Fibroblast of skin of right biceps (primary cell): ENCODE data around the gene GDNF.

Experiments used
- DNase-seq: peaks from one replicate; pipeline ENCODE4 v3.0.0-alpha.2; 2013

GDNF gene

DNA sequence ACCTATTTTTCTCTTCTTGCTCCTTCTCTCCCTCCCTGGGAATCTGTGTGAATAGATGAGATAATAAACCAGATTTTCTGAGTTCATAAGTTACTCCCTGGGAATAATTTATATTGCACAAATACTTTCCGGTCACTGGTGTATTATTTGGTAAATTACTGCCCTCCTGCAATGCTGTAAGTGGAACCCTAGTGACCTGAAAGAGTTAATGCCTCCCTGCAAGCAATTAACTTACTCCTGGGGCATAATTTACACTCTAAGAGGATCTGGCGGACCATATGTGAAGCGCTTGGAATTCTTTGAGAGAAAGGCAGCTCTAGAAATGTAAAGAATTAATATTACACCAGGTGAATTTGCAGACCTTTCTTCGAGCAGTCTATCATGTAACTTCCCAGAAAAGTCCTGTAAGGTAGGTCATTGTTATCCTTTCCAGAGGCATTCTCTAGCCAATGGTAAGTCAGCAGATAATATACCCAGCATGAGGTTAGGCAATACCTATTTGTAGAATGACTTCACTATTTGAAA is 7.0 kb upstream of the GDNF start:
- DNase-seq, result no peak

DNA sequence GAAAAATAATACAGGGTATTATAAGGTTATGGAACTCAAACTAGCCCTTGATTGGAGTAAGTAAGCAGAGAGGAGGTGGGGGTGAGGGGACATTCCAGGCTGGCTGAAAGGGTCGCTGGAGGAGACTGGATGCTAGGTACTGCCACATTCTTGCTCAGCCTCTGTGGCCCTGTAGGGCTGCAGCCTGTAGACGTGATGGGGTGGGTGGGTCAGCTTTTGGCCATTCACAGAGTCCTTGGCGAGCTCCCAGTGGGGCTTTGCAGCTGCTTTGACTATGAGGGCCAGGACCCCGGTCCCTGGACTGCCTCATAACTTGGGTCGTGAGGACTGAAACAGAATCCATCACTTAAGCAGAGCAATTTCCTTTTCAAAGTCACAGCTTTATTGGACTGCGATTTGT is 4.2 kb upstream of the GDNF start:
- DNase-seq, result no peak

DNA sequence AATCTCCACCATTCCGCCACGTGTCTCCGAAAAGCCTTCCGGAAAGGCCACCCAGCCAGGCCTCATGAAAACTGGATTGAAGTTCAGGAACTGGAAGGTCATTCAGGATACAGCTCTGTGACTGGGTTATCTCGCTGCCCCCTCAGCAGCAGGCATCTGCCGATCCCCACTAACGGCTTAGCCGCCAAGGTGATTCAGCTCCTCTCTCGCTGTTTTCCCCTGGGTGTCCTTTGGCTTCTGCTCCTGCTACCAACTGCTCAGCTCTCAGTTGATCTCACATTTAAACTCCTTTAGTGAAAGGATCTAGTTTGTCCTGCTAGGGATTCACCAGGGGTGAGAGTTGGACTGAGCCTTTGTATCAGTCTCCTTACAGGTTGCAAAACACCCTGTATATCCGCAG is 2.2 kb upstream of the GDNF start:
- DNase-seq, result no peak

DNA sequence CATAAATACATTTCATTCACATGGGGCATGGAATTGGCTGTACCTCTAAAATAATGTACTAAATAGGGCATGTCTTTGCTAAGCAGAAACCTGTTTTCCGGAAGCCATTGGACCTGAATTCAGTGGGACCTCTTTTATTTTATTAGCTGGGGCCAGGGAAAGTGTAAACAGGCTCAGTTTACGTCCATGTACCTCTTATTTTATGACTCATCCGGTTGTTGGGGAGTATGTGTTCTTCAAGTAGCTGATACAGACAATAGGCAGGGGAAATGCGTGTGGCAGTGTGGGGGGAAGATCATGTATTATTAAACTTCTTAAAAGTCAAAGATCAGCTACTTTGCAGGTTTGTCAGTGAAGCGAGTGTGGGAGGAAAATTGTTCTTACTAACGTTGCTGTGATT is 1.4 kb upstream of the GDNF start:
- DNase-seq, result no peak

DNA sequence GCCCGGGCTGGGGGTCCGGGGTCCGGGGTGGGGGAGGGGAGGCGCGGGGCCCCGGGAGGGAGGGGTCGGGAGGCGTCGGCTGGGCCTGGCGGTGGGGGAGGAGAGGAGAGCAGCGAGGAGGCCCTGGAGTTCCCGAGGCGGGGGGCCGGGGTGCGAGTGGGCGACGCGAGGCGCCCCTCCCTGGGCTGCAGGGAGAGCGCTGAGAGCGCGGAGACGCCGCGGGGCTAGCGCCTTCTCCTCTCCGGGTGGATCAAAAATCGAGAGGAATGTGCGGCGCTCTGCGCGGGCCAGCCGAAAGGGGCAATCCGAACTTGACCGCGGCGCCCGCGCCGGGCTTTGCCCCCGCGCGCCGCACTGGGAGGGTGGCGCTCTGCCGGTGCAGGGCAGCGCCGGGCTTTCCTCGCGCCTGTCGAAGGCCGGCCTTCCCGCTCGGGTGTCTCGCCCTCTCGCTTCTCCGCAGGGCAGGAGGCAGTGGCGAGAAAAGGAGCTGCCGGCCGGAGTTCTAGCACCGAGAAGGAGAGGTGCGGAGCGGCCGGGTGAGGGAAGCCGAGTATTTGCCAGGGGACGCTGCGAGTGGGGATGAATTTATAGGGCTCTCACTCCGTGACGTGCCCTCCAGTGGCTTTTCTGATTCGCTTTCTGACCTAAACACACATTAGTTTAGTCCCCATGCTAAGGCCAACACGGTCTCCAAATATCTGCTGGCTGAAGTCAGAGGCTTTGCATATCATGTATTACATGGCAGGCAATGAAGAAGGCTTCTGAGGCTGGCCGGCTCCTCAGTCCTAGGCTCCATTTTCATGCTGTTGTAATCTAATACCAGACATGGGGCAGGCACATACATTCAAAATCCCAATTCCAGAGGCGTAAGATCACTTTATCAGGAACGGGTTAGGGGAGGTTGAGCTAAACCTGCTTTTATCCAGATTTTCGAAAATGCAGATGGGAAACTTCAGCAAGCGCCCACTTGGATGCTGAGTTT is 503 bp upstream of the GDNF start:
- peak; percentile 84 for DNase-seq

DNA sequence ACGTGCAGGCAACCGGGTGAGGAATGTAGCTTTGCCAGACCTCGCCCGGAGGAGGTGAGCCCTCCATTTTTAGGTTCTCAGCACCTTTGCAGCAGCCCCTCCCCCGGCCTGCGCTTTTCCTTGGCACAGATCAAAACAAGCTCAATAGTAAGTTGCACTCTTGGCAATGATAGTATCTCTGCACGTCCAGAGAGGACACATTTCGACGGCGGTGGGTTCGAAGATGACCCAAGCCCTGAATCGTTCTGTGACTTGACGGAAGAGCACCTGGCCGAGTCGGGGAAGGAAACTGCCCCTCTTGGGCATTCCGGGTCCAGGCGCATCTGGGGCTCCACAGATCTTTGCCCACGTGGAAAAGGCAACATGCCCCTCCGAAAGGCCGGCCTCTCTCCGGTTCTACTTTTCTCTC is 904 bp downstream of the GDNF start:
- DNase-seq, result no peak

DNA sequence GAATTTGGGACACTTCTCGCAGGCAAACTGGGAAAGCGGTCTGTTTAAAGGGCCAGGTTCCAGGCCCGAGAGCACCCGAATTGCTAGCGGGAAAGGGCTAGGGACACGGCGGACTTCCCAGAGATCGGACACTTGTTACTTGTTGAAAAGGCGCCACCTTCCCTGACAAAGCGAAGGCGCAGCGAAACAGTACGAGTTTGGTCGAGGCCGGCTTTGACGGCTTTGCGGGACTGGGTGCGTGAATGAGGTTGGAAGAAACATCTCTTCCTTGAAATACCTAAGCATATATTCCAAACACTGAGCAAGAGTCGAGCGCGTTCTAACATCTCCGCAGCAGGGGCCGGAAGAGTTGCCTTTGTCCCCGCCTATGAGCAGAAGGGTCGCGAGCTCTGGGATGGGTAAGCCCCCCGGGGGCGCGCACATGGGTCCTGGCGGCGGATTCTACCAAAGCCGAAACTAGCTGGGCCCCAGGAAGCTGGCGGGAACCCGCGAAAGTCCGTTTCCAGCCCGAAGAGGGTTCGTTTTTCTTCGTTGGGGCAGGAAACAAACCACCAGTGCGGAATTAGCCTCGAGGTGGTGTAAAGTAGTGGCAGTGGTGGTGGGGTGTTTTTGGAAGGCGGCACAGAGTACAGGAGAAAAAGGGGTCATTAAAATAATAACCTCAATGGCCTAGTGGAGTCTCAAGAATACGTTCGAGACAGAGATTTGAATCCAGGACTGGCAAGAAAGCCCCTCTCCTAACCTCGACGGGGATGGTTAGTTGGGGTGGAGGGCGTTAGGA is 1.5 kb downstream of the GDNF start:
- DNase-seq, result peak; percentile 68

DNA sequence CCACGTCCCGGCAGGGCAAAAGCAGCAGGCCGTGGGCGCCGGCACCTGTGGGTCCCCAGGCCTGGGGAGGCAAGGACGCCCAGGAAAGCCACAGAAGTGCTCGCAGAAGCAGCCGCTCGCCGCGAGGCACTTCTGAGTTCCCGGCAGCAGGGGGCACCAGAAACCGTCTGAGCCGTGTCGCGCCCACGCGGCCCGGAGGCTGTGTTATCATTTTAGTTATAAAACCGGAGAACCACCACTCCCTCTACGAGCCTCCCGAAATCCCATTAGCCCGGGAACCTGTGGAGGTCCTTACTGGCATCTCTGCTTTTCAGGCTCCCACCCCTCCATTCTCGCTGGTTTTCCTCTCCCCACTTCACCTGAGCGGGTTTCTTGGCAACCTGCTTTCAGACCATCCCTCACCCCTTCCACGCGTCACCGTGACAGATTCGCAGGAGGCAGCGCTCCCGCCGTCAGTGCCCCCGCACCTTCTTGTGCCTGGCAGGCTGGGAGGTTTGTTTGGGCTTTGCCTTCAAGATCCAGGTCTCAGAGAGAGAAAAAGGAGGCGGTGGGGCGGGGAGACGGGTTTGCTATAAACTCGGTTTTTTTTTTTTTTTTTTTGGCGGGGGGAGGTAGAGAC is 2.3 kb downstream of the GDNF start:
- DNase-seq, result peak; percentile 85

DNA sequence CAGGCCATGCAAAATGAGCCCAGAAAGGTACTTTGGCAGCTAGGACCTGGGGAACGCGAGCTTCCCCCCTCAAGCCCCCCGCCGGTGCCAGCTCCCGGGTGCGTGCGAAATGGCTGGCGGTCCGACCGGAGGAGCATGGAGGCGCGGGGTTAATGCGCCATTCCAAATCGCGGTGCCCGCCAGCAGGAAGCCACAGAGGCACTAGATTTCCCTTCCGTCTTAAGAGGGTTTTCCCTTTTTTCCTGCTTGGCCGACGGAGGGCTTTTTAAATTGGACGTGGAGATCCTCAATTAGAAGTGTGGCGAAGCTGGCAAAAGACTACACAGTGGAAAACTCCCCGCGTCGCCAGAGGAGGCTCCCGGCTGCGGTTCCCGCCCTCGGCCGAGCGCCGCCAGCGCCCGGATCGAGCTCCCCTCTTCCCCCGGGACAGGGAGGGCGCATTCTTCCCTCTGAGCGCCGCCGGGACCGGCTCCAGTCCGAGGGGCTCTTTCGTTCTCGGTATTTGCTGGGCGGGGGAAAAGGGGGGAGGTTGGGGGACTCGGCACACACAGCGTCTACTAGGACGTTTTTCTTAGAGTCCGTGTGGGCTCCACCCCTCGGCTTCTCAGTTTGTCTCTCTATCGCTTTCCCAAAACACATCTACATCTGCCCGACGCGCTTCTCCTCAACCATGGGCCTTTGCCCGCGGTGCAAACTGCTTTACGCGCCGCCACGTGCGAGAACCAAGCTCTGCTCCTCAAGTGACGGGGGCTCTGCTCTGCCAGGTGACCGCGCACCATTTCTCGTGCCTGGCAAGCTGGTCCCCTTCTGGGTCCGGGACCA is 3.0 kb downstream of the GDNF start:
- peak; percentile 73 for DNase-seq

DNA sequence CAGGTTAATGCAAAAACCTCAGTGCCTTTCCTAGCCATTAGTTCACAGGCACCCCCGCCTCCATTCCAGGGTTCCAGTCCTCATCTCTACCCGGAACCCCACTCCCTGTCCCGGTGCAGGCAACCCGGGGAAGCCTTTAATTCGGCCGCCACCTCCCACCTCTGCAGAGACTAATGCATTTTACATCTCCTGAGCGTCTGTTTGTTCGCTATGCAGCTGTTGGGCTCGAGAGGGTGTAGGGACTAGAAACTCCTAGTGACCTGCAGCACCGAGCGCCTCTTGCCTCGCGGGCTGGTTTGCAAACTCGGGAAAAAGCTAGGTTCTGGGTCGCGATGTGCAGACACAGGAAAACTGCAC is 3.6 kb downstream of the GDNF start:
- DNase-seq, result peak; percentile 49

DNA sequence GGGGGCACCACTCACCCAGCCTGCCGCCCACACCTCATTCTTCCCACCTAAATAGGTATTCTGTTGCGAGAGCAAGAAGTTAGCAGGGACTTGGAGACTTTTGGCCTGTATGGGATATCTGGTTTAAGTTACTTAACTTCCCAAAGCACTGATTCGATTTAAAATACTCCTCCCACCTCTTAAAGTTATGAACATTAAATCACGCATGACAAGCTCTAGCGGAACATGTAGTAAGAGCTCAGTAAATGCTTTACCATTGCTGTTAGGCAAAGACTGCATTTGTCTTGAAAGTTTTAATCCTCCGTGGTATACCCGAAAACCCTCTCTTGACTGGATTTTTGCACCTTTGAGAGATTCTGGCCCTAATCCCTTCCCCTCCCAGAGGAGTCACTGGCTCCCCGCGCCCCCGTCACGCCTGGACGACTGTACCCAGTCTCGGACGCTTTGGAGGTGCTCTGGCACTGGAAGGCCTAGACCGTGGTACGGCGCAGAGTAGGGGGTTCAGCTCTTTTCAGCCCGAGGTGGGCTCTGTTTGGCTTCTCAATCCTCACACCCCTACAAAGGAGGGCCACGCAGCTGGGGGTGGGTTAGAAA is 4.4 kb downstream of the GDNF start:
- DNase-seq, result peak; percentile 54

DNA sequence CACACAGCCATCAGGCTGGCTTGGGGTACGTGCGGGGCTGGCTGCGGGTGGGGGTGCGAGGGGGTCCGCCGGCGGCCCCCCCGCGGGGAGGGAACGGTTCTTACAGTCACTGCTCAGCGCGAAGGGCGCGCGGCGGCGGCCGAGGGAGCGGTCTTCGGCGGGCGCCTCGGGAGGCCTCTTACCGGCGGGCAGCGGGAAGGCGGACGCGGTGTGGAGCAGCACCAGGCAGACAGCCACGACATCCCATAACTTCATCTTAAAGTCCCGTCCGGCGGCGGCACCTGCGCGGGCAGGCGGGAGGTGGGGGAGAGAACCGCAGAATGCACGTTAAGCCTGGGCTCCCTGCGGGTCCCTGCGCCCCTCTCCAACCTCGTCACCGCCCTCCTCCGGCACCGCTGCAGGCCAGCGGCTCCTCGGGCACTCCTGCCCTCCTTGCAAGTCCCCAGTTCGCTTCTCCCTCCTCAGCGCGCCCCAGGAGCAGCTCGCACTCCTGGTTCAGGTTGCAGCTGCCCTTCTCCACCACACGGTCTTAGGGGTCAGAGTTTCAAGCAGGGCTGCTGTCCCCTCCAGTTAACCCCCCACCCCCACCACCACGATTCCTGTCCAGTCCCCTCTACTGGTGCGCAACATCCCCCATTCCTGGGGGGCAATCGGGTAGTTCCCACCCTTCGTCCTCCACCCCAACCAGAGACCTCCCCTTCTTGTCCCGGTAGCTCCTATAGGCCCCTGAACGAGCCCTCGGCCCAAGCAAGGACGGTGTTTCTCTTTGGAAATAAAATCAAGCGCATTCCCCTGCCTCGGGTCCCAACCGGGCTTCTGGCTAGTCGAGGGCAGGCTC is 5.1 kb downstream of the GDNF start:
- no peak for DNase-seq

DNA sequence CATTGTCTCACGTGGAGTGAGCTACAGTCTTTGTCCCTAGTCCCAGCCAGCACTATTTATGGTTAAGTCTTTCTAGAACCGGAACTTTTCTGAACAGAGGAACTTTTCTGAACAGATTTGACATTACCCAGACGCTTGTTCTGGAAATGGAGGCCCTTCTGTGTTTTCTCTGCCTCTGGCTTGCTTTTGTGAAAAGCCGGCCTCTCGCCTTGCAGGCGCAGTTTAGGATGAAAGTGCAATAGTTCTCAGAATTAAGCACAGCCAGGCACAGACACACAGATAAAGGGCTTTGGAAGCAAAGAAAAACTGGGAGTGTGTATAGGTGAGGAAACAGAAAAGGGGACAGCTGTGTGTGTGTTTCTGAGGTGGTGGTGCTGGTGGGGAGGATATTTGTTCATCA is 5.9 kb downstream of the GDNF start:
- DNase-seq, result no peak

DNA sequence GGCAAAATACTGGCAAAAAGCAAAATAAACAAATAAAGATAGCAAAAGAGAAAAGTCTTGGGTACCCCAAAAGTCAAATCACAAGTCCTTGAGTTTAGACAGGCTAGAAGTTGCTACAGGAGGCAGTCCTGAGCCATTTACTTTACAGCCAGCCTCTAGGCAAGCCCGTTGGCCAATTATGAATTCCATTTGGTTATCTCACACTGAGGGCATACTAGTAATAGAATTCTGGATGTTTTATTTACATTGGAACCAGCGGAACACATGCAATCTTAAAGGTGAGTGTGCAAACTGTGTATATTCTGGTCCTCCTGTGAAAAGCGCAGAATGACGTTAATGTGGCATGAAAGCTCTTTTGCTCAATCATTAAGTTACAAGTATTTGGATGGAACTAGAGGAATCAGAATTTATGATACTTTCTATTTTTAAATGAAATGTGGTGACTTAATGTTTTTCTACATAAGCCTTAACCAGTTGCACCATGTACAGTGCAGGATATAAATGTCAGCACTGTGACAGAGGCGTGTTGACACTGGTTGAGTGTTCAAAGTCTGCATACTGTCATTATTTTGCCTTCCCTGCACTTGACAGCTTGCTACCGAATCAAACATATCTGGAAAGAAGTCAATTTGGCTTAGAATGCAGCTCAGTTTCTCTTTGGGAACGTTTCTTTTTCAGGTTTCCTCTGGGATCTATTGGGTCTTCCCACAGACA is 7.9 kb downstream of the GDNF start:
- DNase-seq, result peak; percentile 55

DNA sequence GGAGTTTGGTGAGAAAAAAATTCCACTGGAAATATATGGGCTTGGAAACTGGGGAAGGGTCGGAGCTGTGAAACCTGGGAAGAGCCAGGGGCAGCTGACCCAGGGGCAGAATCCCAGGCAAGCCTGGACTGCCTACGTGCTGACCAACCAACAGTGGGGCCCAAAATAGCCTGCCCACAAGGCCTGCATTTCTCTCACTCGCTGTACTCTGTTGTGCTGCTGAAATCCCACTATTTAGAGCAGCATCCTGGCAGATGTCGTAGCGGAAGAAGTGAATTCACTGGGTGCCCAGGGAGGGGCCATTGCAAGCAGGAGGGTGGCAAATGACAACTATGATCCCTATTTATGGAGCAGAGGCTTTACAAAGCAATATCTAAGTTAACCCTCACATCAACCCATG is 9.5 kb downstream of the GDNF start:
- DNase-seq, result no peak

DNA sequence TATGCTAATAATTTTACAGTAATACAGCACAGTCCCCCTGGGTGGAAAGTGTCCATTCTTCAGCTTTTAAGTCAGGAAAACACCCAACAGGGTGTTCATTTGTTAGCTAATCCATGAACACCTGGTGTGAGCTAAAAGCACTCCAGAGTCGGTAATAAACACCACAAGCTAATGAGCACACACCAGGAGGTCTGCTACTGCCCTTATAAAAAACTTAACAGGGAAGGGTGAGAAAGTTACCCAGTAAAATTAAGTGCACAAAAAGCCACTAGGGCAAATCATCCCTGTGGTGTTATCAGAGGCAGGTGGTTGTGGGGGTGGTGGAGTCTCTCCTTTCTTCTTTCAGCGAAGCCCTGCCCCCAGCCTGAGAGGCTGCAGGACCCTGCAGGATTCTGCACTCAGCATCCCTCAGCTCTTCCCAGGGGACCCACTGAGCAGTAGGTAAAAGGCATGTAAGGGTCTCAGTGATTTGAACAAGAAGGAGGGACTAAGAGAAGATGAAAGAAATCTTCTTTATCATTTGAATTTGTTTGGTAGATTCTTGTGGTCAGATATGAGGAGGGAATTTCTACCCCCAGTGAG is 14.4 kb downstream of the GDNF start:
- DNase-seq, result no peak

DNA sequence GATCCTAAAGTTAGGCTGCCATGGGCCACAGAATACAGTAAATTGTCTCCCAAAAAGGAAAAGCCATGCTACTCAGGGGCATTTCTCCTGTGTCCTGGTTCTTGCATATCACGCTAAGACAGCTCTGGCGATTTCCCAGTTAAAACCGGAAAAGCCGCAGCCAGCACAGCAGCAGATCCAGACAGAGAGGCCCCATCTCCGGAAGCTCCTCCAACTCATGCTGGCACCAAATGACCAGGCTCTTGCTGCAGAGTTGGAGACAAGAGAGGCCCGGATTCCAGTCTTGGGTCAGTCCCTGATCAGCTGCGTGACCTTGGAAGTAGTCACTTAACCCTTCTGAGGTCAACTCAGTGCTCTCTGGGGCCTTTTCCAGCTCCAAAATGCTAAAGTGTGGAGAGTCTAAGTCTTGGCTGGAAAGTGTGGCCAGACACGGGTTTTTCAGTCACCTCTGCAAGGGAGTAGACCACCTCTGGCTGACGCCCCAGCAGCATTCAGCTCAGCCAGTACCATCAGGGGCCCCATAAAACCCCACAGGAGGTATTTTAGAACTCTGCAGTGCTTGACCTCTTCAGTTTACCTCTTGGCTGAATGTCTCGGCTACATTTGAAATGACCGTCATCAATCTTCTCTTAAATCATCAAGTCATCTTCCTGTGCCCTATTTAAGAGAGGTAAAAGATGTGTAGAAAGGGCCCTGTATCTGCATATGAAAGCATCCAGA is 16.2 kb downstream of the GDNF start:
- no peak for DNase-seq

DNA sequence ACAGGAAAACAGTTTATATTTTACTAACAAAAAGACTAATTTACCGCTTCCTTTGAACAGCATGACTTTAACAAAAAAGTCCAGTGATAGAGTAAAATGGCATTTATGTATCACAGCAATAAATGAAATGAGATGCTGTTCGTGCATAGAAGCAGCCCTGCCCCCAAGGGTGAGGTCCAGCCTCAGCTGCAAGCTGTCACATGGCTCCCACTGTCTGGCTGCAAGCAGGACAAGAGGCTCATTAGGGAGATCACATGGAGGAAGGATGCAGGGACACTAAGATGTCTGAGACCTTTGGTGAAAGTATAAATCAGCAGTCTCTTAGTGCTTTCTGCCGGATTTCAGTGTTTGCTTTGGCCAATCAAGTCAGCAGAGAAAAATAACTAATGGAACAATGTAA is 23.0 kb downstream of the GDNF start:
- DNase-seq, result peak; percentile 48

DNA sequence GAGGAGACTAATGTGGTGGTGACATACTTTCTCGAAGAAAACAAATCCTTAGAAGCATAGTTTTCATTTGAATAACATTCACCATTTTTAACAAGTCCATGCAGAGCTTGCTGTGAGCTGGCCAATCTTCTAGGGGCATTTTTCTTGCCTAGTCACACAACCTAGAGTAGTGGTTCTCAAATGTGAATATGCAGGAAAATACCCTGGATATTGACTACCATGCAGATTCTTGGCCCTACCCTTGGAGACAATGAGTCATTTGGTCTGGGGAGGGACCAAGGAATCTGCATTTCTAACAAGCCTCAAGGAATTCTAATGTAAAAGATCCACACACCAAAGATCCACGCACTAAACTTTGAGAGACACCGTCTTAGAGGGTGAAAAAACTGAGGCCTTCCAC is 23.5 kb downstream of the GDNF start:
- no peak for DNase-seq
